Measurements from ENCODE around the gene CORO2A. TPM values are rescaled to one million over a fixed set of nuclear protein-coding genes. Genes with fewer than 3 reads are reported as not detected.
"Not testable (repeated sequence)": the region's sequence is repeated elsewhere in the genome, so short reads cannot be mapped to it uniquely, and the experiment has no call there.

Gene CORO2A
- total and polyA plus RNA-seq, 2 donors = 5.1 to 7.5 TPM

- 94% methylated on average over 14 of the region's 14 CpGs for WGBS
- Histone ChIP-seq H3K27me3 (ENCODE audit: control insufficient read depth in 2 of 2, insufficient read depth in 1 of 2, low read length in 1 of 2) (no peaks in the 10 kb centered on the region), H3K27ac (ENCODE audit: low read depth in 1 of 2, low read length in 1 of 2) (no peak overlapping the region), H3K9me3 (ENCODE audit: control insufficient read depth in 2 of 2, insufficient read depth in 1 of 2, low read length in 1 of 2) (no peaks in the 10 kb centered on the region), H3K36me3 (ENCODE audit: control insufficient read depth in 2 of 2, insufficient read depth in 2 of 2, low read length in 1 of 2) (peaks cover 16 to 25% of the 10 kb centered on the region in 2 donors), H3K4me1 (ENCODE audit: control insufficient read depth in 2 of 2, insufficient read depth in 2 of 2, low read length in 2 of 2) (peaks cover 0 to 4% of the 10 kb centered on the region in 2 donors), H3K4me3 (ENCODE audit: low read length in 2 of 2) (no peak overlapping the region)
- no peak for DNase-seq (ENCODE audit: low read depth in 6 of 9, low spot score in 9 of 9)
Observed at GRCh38 chr9:98132806-98133631, 59.4 kb downstream of the CORO2A start.

GRCh38 chr9:98132158-98132557, 60.3 kb downstream of the CORO2A start:
- no peak for DNase-seq (ENCODE audit: low read depth in 6 of 9, low spot score in 9 of 9)
- no peak overlapping the region for H3K4me3 ChIP-seq (ENCODE audit: low read length in 2 of 2)
- H3K4me1 ChIP-seq (ENCODE audit: control insufficient read depth in 2 of 2, insufficient read depth in 2 of 2, low read length in 2 of 2) = peaks cover 0 to 4% of the 10 kb centered on the region in 2 donors
- WGBS = 99% methylated on average over 9 of the region's 9 CpGs
- no peaks in the 10 kb centered on the region for H3K27me3 ChIP-seq (ENCODE audit: control insufficient read depth in 2 of 2, insufficient read depth in 1 of 2, low read length in 1 of 2)
- H3K36me3 ChIP-seq (ENCODE audit: control insufficient read depth in 2 of 2, insufficient read depth in 2 of 2, low read length in 1 of 2) = peaks cover 16 to 24% of the 10 kb centered on the region in 2 donors
- no peaks in the 10 kb centered on the region for H3K9me3 ChIP-seq (ENCODE audit: control insufficient read depth in 2 of 2, insufficient read depth in 1 of 2, low read length in 1 of 2)
- H3K27ac ChIP-seq (ENCODE audit: low read depth in 1 of 2, low read length in 1 of 2) = no peak overlapping the region

GRCh38 chr9:98130576-98131228, 61.7 kb downstream of the CORO2A start:
- peaks cover 0 to 4% of the 10 kb centered on the region in 2 donors for H3K4me1 ChIP-seq (ENCODE audit: control insufficient read depth in 2 of 2, insufficient read depth in 2 of 2, low read length in 2 of 2)
- no peak for DNase-seq (ENCODE audit: low read depth in 6 of 9, low spot score in 9 of 9)
- H3K9me3 ChIP-seq (ENCODE audit: control insufficient read depth in 2 of 2, insufficient read depth in 1 of 2, low read length in 1 of 2) = no peaks in the 10 kb centered on the region
- no peaks in the 10 kb centered on the region for H3K27me3 ChIP-seq (ENCODE audit: control insufficient read depth in 2 of 2, insufficient read depth in 1 of 2, low read length in 1 of 2)
- H3K27ac ChIP-seq (ENCODE audit: low read depth in 1 of 2, low read length in 1 of 2) = no peak overlapping the region
- no peak overlapping the region for H3K4me3 ChIP-seq (ENCODE audit: low read length in 2 of 2)
- peaks cover 19 to 24% of the 10 kb centered on the region in 2 donors for H3K36me3 ChIP-seq (ENCODE audit: control insufficient read depth in 2 of 2, insufficient read depth in 2 of 2, low read length in 1 of 2)
- WGBS = 97% methylated on average over 13 of the region's 13 CpGs

GRCh38 chr9:98130060-98130459, 62.4 kb downstream of the CORO2A start:
- peaks cover 19 to 24% of the 10 kb centered on the region in 2 donors for H3K36me3 ChIP-seq (ENCODE audit: control insufficient read depth in 2 of 2, insufficient read depth in 2 of 2, low read length in 1 of 2)
- DNase-seq (ENCODE audit: low read depth in 6 of 9, low spot score in 9 of 9) = not testable (repeated sequence)
- 97% methylated on average over 4 of the region's 4 CpGs for WGBS

GRCh38 chr9:98129451-98129881, 63.0 kb downstream of the CORO2A start:
- Histone ChIP-seq H3K9me3 (ENCODE audit: control insufficient read depth in 2 of 2, insufficient read depth in 1 of 2, low read length in 1 of 2) (no peaks in the 10 kb centered on the region), H3K36me3 (ENCODE audit: control insufficient read depth in 2 of 2, insufficient read depth in 2 of 2, low read length in 1 of 2) (peaks cover 24% of the 10 kb centered on the region in 2 donors), H3K27me3 (ENCODE audit: control insufficient read depth in 2 of 2, insufficient read depth in 1 of 2, low read length in 1 of 2) (no peaks in the 10 kb centered on the region), H3K4me3 (ENCODE audit: low read length in 2 of 2) (no peak overlapping the region), H3K27ac (ENCODE audit: low read depth in 1 of 2, low read length in 1 of 2) (no peak overlapping the region), H3K4me1 (ENCODE audit: control insufficient read depth in 2 of 2, insufficient read depth in 2 of 2, low read length in 2 of 2) (peaks cover 0 to 4% of the 10 kb centered on the region in 2 donors)
- DNase-seq (ENCODE audit: low read depth in 6 of 9, low spot score in 9 of 9) = peak in 1 of 9 donors; percentile 51
- WGBS = 93% methylated on average over 10 of the region's 10 CpGs

More at GRCh38 chr9:98130060-98130459, 62.4 kb downstream of the CORO2A start:
- not testable (repeated sequence) for H3K27me3 ChIP-seq (ENCODE audit: control insufficient read depth in 2 of 2, insufficient read depth in 1 of 2, low read length in 1 of 2); H3K27ac ChIP-seq (ENCODE audit: low read depth in 1 of 2, low read length in 1 of 2); H3K9me3 ChIP-seq (ENCODE audit: control insufficient read depth in 2 of 2, insufficient read depth in 1 of 2, low read length in 1 of 2); H3K4me3 ChIP-seq (ENCODE audit: low read length in 2 of 2); H3K4me1 ChIP-seq (ENCODE audit: control insufficient read depth in 2 of 2, insufficient read depth in 2 of 2, low read length in 2 of 2)

- Histone ChIP-seq H3K4me3 (ENCODE audit: low read length in 2 of 2) (no peak overlapping the region), H3K9me3 (ENCODE audit: control insufficient read depth in 2 of 2, insufficient read depth in 1 of 2, low read length in 1 of 2) (no peaks in the 10 kb centered on the region), H3K27me3 (ENCODE audit: control insufficient read depth in 2 of 2, insufficient read depth in 1 of 2, low read length in 1 of 2) (no peaks in the 10 kb centered on the region), H3K27ac (ENCODE audit: low read depth in 1 of 2, low read length in 1 of 2) (no peak overlapping the region), H3K36me3 (ENCODE audit: control insufficient read depth in 2 of 2, insufficient read depth in 2 of 2, low read length in 1 of 2) (peaks cover 20 to 23% of the 10 kb centered on the region in 2 donors), H3K4me1 (ENCODE audit: control insufficient read depth in 2 of 2, insufficient read depth in 2 of 2, low read length in 2 of 2) (peaks cover 0 to 4% of the 10 kb centered on the region in 2 donors)
- DNase-seq (ENCODE audit: low read depth in 6 of 9, low spot score in 9 of 9) = no peak
- 97% methylated on average over 16 of the region's 16 CpGs for WGBS
Observed at GRCh38 chr9:98128316-98128715, 64.1 kb downstream of the CORO2A start.

- Histone ChIP-seq H3K27ac (ENCODE audit: low read depth in 1 of 2, low read length in 1 of 2) (no peak overlapping the region), H3K27me3 (ENCODE audit: control insufficient read depth in 2 of 2, insufficient read depth in 1 of 2, low read length in 1 of 2) (no peaks in the 10 kb centered on the region), H3K4me1 (ENCODE audit: control insufficient read depth in 2 of 2, insufficient read depth in 2 of 2, low read length in 2 of 2) (peaks cover 0 to 5% of the 10 kb centered on the region in 2 donors), H3K4me3 (ENCODE audit: low read length in 2 of 2) (no peak overlapping the region), H3K9me3 (ENCODE audit: control insufficient read depth in 2 of 2, insufficient read depth in 1 of 2, low read length in 1 of 2) (no peaks in the 10 kb centered on the region), H3K36me3 (ENCODE audit: control insufficient read depth in 2 of 2, insufficient read depth in 2 of 2, low read length in 1 of 2) (peaks cover 20 to 23% of the 10 kb centered on the region in 2 donors)
- WGBS = over 99% methylated on average over 8 of the region's 8 CpGs
- no peak for DNase-seq (ENCODE audit: low read depth in 6 of 9, low spot score in 9 of 9)
Observed at GRCh38 chr9:98127226-98127625, 65.2 kb downstream of the CORO2A start.

GRCh38 chr9:98124637-98125426, 67.6 kb downstream of the CORO2A start:
- Histone ChIP-seq H3K36me3 (ENCODE audit: control insufficient read depth in 2 of 2, insufficient read depth in 2 of 2, low read length in 1 of 2) (peaks cover 14 to 16% of the 10 kb centered on the region in 2 donors), H3K4me1 (ENCODE audit: control insufficient read depth in 2 of 2, insufficient read depth in 2 of 2, low read length in 2 of 2) (peaks cover 13 to 28% of the 10 kb centered on the region in 2 donors), H3K27me3 (ENCODE audit: control insufficient read depth in 2 of 2, insufficient read depth in 1 of 2, low read length in 1 of 2) (no peaks in the 10 kb centered on the region), H3K9me3 (ENCODE audit: control insufficient read depth in 2 of 2, insufficient read depth in 1 of 2, low read length in 1 of 2) (no peaks in the 10 kb centered on the region), H3K27ac (ENCODE audit: low read depth in 1 of 2, low read length in 1 of 2) (peak overlapping the region in 1 of 2 donors; percentile 10), H3K4me3 (ENCODE audit: low read length in 2 of 2) (no peak overlapping the region)
- no peak for DNase-seq (ENCODE audit: low read depth in 6 of 9, low spot score in 9 of 9)
- 98% methylated on average over 15 of the region's 15 CpGs for WGBS
